BJ (cell line): Measurements from ENCODE around the gene EXOSC1. TPM values are rescaled to one million over a fixed set of nuclear protein-coding genes. Genes with fewer than 3 reads are reported as not detected.

Experiments used
- CTCF ChIA-PET: fragments of 350-600 bp; formaldehyde crosslinking; extraction: SDS; loops from one replicate; lab custom pipeline; 2021; ENCODE audit warnings: antibody characterized with exemption, inconsistent platforms; lab: Yijun Ruan, JAX
- POLR2A ChIA-PET: fragments of 300-600 bp; sonication (Branson Sonifier 250); formaldehyde crosslinking; extraction: SDS; loops from one replicate; lab custom pipeline; 2021; ENCODE audit warnings: antibody characterized with exemption; lab: Charles Lee
- DNase-seq: peaks from one replicate; pipeline ENCODE4 v3.0.0-alpha.2; 2011; ENCODE audit warnings: low read depth
- H3K27me3 ChIP-seq: 2 replicates; pipeline ENCODE4 v1.6.0; 2011; ENCODE audit warnings: low read length; ENCODE audit not compliant: control insufficient read depth, insufficient read depth
- H3K36me3 ChIP-seq: 2 replicates; pipeline ENCODE4 v1.5.1; 2011; ENCODE audit warnings: low read length; ENCODE audit not compliant: control insufficient read depth, insufficient read depth
- H3K4me3 ChIP-seq: 2 replicates; pipeline ENCODE4 v1.5.1; 2011; ENCODE audit warnings: low read depth, mild to moderate bottlenecking, control low read depth, low read length
- polyA plus RNA-seq: library from polyadenylated mRNA; depleted of rRNA; stranded (reverse); fragments of >200 nt; gene quantifications from 2 replicates; pipeline ENCODE4 v1.2.3, GENCODE V29; 2011
- TF ChIP-seq, protein P1 (sequence below): IDR thresholded peaks from 2 replicates; pipeline ENCODE4 v1.5.1; 2011; ENCODE audit warnings: low read depth, mild to moderate bottlenecking, control low read depth, inconsistent platforms, low read length, moderate library complexity; ENCODE audit not compliant: insufficient read depth

EXOSC1 gene
- polyA plus RNA-seq, 1 experiment = 49.4 TPM

DNA sequence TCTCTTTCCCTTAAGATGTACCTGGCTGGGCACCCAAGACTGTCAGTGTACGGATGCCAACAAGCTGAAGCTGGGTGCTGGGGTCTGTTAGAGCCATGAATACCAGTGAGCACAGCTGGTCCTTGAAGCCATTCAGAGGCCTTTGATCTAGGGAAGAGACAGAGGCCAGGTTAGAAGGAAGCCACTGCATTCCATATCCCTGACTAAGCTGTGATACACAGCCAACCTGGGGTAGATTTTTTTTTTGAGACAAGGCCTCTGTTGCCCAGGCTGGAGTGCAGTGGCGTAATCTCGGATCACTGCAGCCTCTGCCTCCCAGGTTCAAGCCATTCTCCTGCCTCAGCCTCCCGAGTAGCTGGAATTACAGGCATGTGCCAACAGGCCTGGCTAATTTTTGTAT, 20.9 kb upstream of the EXOSC1 start:
- POLR2A ChIA-PET = no interaction called here
- TF ChIP-seq, protein P1, sequence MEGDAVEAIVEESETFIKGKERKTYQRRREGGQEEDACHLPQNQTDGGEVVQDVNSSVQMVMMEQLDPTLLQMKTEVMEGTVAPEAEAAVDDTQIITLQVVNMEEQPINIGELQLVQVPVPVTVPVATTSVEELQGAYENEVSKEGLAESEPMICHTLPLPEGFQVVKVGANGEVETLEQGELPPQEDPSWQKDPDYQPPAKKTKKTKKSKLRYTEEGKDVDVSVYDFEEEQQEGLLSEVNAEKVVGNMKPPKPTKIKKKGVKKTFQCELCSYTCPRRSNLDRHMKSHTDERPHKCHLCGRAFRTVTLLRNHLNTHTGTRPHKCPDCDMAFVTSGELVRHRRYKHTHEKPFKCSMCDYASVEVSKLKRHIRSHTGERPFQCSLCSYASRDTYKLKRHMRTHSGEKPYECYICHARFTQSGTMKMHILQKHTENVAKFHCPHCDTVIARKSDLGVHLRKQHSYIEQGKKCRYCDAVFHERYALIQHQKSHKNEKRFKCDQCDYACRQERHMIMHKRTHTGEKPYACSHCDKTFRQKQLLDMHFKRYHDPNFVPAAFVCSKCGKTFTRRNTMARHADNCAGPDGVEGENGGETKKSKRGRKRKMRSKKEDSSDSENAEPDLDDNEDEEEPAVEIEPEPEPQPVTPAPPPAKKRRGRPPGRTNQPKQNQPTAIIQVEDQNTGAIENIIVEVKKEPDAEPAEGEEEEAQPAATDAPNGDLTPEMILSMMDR = no peak
- no peak for DNase-seq
- H3K4me3 ChIP-seq = no peak overlapping the region
- no peaks in the 10 kb centered on the region for H3K27me3 ChIP-seq
- H3K36me3 ChIP-seq = peaks cover 36% of the 10 kb centered on the region
- CTCF ChIA-PET = interaction anchor here (1.4 to 10.4 kb wide), 3 partner anchors 12 to 85 kb away, joined by 6 to 104 read pairs (median 7); no protein-coding TSS in a partner anchor

DNA sequence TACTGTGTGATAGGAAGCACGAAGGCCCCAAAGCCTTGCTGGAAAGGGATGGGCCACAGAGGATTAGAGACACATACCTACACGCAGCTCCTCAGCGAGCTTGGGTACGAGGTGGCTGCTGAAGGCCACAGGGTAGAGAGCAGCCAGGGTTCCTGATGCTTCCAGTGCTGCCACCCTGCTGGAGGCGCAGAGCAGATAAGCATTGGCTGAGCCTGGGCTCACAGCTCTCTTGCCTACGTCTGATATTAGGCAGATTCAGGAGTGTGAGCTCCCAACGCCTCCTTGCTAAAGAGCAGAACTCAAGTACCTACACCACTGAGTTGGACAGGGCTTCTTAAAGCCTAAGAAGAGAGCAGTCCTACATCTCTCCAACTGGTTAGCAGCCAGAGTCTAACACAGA, 20.2 kb upstream of the EXOSC1 start:
- CTCF ChIA-PET = interaction anchor here (1.4 to 10.4 kb wide), 4 partner anchors 11 to 86 kb away, joined by 5 to 104 read pairs (median 6); no protein-coding TSS in a partner anchor
- TF ChIP-seq, protein P1 = no peak
- H3K36me3 ChIP-seq = peaks cover 37% of the 10 kb centered on the region
- no peaks in the 10 kb centered on the region for H3K27me3 ChIP-seq
- DNase-seq = no peak
- no peak overlapping the region for H3K4me3 ChIP-seq
- POLR2A ChIA-PET = no interaction called here

DNA sequence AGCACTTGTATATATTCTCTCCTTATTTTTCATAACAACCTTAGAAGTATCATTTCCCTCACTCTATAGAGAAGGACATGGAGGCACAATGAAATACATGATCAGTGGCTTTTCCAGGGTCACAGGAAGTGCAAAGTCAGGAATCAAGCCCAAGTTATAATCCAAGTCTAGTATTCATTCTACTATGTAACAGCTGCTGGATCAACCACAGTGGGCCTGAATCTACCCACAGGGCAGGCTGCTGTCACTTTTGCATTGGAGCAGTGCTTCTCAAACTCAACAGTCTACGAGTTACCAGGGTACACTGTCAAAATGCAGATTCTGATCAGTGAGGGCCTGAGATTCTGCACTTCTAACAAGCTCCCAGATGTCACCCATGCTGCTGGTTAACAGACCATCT, 18.4 kb upstream of the EXOSC1 start:
- Histone ChIP-seq H3K4me3 (no peak overlapping the region), H3K27me3 (no peaks in the 10 kb centered on the region), H3K36me3 (peaks cover 37% of the 10 kb centered on the region)
- ChIA-PET POLR2A (no interaction called here), CTCF (interaction anchor here (0.6 to 10.4 kb wide), 19 partner anchors 9 to 222 kb away, joined by 3 to 104 read pairs (median 4); partner anchors contain the start of gene UBTD1)
- TF ChIP-seq, protein P1 = no peak
- DNase-seq = no peak

DNA sequence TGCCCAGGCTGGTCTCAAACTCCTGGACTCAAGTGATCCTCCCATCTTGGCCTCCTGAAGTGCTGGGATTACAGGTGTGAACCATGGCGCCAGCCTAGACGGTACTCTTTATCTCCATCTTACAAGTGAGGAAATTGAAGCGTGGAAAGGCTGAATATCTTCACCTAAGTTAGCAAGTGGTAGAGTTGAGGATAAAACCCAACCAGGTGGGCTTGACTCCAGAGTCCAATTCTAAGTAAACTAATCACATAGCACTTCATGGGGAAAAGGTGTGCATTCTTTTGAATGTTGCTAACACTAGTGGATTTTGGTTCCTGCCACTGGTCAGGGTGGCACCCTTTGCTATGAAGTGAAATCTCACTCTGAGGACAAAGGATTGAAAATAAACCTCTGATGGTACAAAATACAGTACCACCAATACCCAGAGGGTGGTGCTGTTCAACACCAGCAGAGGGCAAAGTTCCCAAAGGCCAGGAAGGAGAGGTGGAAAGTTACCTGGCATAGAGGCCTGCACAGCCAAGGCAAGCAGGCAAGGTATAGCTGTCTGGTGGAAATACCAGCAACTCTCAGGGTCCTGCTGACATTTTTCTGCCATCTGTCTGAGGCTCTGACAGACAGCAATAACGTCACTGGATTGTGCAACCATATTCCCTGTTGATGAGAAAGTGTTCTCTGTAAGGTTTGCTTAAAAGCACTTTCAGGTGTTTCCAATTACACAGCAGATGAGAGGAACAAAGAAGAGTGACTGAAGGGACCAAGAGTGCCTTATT, 17.7 kb upstream of the EXOSC1 start:
- TF ChIP-seq, protein P1 = peak; percentile 80
- Histone ChIP-seq H3K4me3 (no peak overlapping the region), H3K27me3 (no peaks in the 10 kb centered on the region), H3K36me3 (peaks cover 38% of the 10 kb centered on the region)
- ChIA-PET CTCF (interaction anchor here (0.7 to 10.4 kb wide), 18 partner anchors 10 to 149 kb away, joined by 3 to 104 read pairs (median 4); partner anchors contain the start of gene UBTD1), POLR2A (no interaction called here)
- peak; percentile 77 for DNase-seq

DNA sequence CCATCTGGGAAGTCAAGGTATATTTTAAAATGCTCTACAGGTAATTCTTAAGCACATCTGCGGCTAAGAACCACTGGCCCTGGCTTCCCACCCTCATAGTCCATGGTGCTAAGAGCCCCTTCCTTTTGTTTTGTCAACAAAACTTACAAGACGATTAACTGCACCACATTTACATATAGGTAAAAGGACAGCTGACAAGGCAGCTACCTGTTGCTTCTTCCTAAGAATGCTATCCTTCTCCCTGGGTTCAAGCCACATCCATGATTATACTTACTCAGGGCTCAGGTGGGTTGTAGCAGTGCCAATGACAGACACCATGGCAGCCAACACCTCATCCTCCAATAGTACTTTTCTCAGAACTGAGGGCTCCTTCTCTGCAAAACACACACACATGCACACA, 16.5 kb upstream of the EXOSC1 start:
- CTCF ChIA-PET = interaction anchor here (1.5 to 10.4 kb wide), 2 partner anchors 38 to 90 kb away, joined by 3 to 104 read pairs; no protein-coding TSS in a partner anchor
- H3K36me3 ChIP-seq = peaks cover 39% of the 10 kb centered on the region
- POLR2A ChIA-PET = no interaction called here
- TF ChIP-seq, protein P1 = no peak
- H3K27me3 ChIP-seq = no peaks in the 10 kb centered on the region
- no peak overlapping the region for H3K4me3 ChIP-seq
- DNase-seq = no peak
